AG09309 (cell line): Measurements from ENCODE around the gene PLAC8.
"Not testable (repeated sequence)": the region's sequence is repeated elsewhere in the genome, so short reads cannot be mapped to it uniquely, and the experiment has no call there.

Source experiments
- DNase-seq: peaks from one replicate; pipeline ENCODE4 v3.0.0-alpha.2; 2010; ENCODE audit warnings: low read depth
- H3K4me3 ChIP-seq: 2 replicates; pipeline ENCODE4 v1.5.1; 2011; ENCODE audit warnings: mild to moderate bottlenecking, low read depth, low read length, moderate library complexity; ENCODE audit not compliant: control insufficient read depth
- TF ChIP-seq, protein P1 (sequence below): IDR thresholded peaks from 2 replicates; pipeline ENCODE4 v1.5.1; 2011; ENCODE audit warnings: mild to moderate bottlenecking, low read depth, low read length, inconsistent platforms; ENCODE audit not compliant: insufficient read depth, control insufficient read depth; ENCODE audit errors: missing control alignments

The PLAC8 gene

DNA sequence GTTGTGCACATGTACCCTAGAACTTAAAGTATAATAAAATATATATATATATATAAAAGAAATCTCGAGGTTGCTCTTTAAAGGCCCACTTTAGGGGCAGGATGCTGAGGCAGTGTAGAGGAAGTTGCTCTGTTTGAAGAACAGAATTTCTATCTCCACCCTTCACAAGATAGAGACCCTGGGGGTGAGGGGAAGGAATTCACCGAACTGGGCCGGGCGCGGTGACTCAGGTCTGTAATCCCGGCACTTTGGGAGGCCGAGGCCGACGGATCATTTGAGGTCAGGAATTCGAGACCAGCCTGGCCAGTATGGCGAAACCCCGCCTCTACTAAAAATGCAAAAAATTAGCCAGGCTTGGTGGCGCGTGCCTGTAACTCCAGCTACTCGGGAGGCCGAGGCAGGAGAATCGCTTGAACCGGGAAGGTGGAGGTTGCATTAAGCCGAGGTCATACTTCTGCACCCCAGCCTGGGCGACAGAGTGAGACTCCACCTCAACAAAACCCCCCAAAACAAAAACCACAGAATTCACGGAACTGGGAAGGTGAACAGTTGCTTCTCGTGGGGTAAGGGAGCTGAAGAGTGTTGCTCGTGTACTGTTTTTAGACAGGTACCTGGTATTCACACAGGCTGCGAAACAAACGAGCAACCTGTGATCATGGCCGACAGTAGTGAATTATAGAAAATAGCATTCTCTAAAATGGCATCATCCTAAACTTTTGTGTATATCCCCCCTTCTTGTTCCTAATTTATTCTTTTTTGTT lies 6.2 kb downstream of the PLAC8 start:
- no peak overlapping the region for H3K4me3 ChIP-seq
- TF ChIP-seq, protein P1, sequence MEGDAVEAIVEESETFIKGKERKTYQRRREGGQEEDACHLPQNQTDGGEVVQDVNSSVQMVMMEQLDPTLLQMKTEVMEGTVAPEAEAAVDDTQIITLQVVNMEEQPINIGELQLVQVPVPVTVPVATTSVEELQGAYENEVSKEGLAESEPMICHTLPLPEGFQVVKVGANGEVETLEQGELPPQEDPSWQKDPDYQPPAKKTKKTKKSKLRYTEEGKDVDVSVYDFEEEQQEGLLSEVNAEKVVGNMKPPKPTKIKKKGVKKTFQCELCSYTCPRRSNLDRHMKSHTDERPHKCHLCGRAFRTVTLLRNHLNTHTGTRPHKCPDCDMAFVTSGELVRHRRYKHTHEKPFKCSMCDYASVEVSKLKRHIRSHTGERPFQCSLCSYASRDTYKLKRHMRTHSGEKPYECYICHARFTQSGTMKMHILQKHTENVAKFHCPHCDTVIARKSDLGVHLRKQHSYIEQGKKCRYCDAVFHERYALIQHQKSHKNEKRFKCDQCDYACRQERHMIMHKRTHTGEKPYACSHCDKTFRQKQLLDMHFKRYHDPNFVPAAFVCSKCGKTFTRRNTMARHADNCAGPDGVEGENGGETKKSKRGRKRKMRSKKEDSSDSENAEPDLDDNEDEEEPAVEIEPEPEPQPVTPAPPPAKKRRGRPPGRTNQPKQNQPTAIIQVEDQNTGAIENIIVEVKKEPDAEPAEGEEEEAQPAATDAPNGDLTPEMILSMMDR = no peak
- no peak for DNase-seq

DNA sequence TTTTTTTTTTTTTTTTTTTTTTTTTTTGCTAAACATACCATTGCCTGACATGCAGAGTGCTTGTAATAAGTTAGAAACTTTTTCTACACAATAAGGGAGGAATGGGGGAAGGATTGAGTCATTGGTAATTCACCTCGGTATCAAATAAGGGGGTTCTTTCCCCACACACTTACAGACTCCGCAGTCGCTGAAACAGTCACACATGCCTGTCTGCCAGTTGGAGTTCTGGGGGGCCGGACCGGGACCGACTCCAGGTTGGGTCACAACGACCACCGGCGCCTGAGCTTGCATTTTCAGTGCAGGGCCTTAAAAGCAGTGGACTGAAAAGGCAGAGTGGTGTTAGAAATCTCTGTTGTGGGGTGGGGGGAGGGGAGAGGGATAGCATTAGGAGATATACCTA lies 6.9 kb downstream of the PLAC8 start:
- TF ChIP-seq, protein P1 = no peak
- H3K4me3 ChIP-seq = no peak overlapping the region
- DNase-seq = no peak

DNA sequence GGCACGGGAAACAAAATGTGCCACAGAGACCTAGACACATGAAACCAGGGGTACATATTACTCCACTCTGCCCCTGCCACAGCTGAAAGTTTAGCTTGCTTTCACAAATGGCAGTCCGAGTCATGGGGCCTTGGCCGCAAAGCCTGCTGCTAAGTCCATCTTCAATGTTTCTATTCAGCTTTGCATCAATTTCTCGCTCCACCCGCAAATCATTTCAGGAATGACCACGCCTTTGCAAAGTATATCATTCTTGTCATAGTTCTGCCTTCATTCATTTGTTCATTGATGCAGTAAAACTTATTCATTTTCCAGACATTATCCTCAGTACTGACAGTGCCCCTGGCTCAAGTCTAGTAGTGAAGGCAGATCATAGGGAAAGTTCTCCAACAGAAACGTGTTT lies 9.5 kb downstream of the PLAC8 start:
- TF ChIP-seq, protein P1 = no peak
- DNase-seq = no peak

DNA sequence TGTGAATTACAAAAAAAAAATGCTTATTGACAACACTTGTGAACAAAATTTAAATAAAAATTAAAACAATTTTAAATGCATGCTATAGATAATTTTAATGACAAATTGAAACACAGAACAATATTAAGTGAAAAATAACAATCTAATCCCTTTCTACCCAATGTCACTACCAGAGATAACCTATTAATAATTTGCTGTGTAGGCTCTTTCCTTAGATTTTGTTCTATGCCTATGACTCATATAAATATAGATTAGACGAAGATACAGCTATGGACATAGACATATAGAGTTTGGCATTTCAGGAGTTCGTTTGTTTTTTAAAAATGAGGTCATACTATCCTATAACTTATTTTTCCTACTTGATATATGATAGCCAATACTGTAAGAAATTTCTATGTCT lies 18.1 kb downstream of the PLAC8 start:
- no peak for DNase-seq
- TF ChIP-seq, protein P1 = no peak
- H3K4me3 ChIP-seq = no peak overlapping the region

More for the DNA sequence above, 9.5 kb downstream of the PLAC8 start:
- no peak overlapping the region for H3K4me3 ChIP-seq

DNA sequence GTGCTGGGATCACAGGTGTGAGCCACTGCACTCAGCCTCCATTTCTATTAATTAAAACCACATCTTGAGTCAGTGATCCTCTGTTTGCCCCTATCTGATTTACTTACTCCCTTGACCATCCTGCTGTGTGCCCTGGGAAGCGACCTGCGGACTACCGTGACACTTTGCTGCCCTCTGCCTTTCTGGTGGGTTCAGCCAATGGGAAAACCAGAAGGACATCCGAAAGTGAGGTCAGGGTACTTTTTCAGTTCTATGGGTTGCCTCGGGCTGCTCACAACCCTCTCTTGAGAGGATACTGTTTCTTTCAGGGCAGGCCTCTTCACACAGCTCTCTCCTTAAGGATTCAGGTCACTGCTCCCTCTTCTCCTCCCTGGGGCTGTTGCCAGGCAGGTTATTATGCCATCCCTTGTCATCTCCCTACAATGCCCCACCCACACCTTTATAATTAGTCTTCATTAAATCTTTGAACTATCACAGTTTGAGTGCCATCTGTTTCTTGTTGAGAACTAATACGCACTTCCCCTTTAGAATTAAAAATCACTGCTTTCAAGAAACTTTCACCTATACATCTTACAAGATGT lies 21.4 kb downstream of the PLAC8 start:
- TF ChIP-seq, protein P1 = no peak
- DNase-seq = no peak
- H3K4me3 ChIP-seq = no peak overlapping the region

DNA sequence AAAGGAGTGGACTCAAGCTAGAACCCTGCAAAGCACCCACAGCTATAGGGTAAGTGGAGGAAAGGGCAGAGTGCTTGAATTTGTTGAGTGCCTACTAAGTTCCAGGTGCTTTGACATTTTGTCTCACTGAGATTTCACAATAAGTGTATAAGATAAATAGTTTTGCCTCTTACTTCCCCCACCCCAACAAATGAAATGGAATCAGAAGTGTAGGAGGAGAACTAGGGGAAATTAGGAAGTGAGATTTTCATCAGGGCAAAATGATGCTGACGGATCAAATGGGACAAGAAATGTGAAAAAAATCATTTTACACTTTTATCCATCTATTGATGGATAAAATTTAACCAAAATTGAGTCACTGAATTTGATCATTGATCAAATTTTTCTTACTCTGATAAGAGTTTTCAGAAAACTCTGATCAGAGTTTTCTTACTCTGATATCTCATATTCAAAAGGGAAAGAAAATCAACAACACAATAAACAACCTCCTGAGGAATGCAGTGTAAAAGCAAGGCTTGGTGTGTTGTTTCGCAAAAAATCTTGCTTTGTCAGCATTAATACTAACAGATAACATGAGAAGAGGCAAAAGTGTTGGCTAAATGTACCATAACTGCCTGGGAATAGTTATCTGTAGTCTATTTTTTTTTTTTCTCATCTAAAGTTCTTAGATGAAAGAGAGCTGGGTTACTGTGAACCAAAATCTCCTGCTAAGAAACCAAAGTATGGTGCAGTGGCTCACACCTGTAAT lies 24.9 kb downstream of the PLAC8 start:
- TF ChIP-seq, protein P1 = no peak
- DNase-seq = no peak
- no peak overlapping the region for H3K4me3 ChIP-seq

DNA sequence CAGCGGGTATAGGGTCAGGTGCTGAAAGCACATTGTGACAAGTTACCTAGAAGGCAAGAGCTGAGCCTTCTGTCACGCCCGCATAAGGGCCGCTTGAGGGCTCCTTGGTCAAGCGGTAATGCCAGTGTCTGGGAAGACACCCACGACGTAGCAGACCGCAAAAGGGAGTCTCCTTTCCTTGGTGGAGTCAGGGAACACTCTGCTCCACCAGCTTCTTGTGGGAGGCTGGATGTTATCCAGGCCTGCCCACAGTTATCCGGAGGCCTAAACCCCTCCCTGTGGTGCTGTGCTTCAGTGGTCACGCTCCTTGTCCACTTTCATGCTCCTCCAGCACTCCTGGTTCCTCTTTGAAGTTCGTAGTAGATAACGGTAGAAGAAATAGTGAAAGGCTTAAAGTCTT lies 29.6 kb downstream of the PLAC8 start:
- DNase-seq, H3K4me3 ChIP-seq: not testable (repeated sequence)
